ENCODE data around the gene TLE1. TPM values are rescaled to one million over a fixed set of nuclear protein-coding genes. Genes with fewer than 3 reads are reported as not detected.

Gene TLE1
- total and polyA plus RNA-seq, 2 donors (not counting 1 experiment from before 2014, with no cell fraction given) = 33.5 to 80.3 TPM

- H3K79me2 ChIP-seq (ENCODE audit: control insufficient read depth, insufficient read depth, low read length) = peaks cover 35% of the 10 kb centered on the region
- intact Hi-C loops (cut with micrococcal nuclease) = loop anchor here (10.0 kb wide), 1 partner anchor 55 kb away; no protein-coding TSS in a partner anchor
- no peak for TF ChIP-seq EZH2 (IDR thresholded peaks at IDR 0.05; ENCODE audit: borderline replicate concordance, insufficient read depth, low read depth, low read length, poor library complexity, severe bottlenecking)
- TF ChIP-seq CTCF (IDR thresholded peaks at IDR 0.05) = no peak
- DNase-seq (no peak), ATAC-seq (ENCODE audit: low read depth) (no peak)
- H3K4me3 Mint-ChIP-seq = no peak overlapping the region
- H4K20me1 ChIP-seq (ENCODE audit: control insufficient read depth, insufficient read depth, low read length, poor library complexity, severe bottlenecking) = peaks cover 6% of the 10 kb centered on the region
- H3K4me1 ChIP-seq (ENCODE audit: control insufficient read depth in 2 of 2, insufficient read depth in 2 of 2, low read length in 2 of 2) = peaks cover 26 to 35% of the 10 kb centered on the region in 2 donors
- H3K27ac ChIP-seq (ENCODE audit: low read length in 2 of 2) = no peak overlapping the region
- no peaks in the 10 kb centered on the region for H3K27me3 Mint-ChIP-seq
- no peaks in the 10 kb centered on the region for H3K9me3 ChIP-seq (ENCODE audit: control extremely low read depth in 1 of 3, control insufficient read depth in 2 of 3, insufficient read depth in 1 of 3, low read length in 2 of 3)
- no peak overlapping the region for H3K9ac ChIP-seq (ENCODE audit: low read length)
- CTCF ChIA-PET = interaction anchor here (0.8 to 1.9 kb wide), 4 partner anchors 14 to 127 kb away, joined by 3 to 7 read pairs (median 4); no protein-coding TSS in a partner anchor
- H3K4me1 Mint-ChIP-seq = peaks cover 49% of the 10 kb centered on the region
- peaks cover 10 to 23% of the 10 kb centered on the region in 2 experiments for H3K36me3 ChIP-seq (replicated peaks in 1 of 2; ENCODE audit: control extremely low read depth in 1 of 2, control insufficient read depth in 1 of 2, extremely low read depth in 1 of 2, insufficient read depth in 2 of 2, low read length in 1 of 2)
- H3K27me3 ChIP-seq (replicated peaks in 1 of 4; ENCODE audit: control extremely low read depth in 1 of 4, control insufficient read depth in 3 of 4, insufficient read depth in 4 of 4, low read length in 3 of 4) = no peaks in the 10 kb centered on the region
- H2AFZ ChIP-seq (ENCODE audit: insufficient read depth, low read depth, low read length, poor library complexity, severe bottlenecking) = no peak overlapping the region
- POLR2A ChIA-PET = no interaction called here
- no peaks in the 10 kb centered on the region for H3K9me3 Mint-ChIP-seq (ENCODE audit: insufficient read depth)
- H3K4me3 ChIP-seq (ENCODE audit: control extremely low read depth in 1 of 5, extremely low read depth in 1 of 5, insufficient read depth in 1 of 5, low read depth in 2 of 5, low read length in 4 of 5) = no peak overlapping the region
- WGBS (ENCODE audit: insufficient coverage) = 90% methylated on average over 8 of the region's 13 CpGs
- no peak overlapping the region for H3K27ac Mint-ChIP-seq
- no peak overlapping the region for H3K4me2 ChIP-seq (replicated peaks; ENCODE audit: low read depth, low read length, poor library complexity, severe bottlenecking)
Measured at GRCh38 chr9:81649475-81650240, 39.7 kb downstream of the TLE1 start.

- Histone ChIP-seq H3K9ac (ENCODE audit: low read length) (no peak overlapping the region), H3K79me2 (ENCODE audit: control insufficient read depth, insufficient read depth, low read length) (peaks cover 43% of the 10 kb centered on the region), H3K4me1 (ENCODE audit: control insufficient read depth in 2 of 2, insufficient read depth in 2 of 2, low read length in 2 of 2) (peaks cover 20 to 27% of the 10 kb centered on the region in 2 donors), H4K20me1 (ENCODE audit: control insufficient read depth, insufficient read depth, low read length, poor library complexity, severe bottlenecking) (peaks cover 12% of the 10 kb centered on the region), H3K9me3 (ENCODE audit: control extremely low read depth in 1 of 3, control insufficient read depth in 2 of 3, insufficient read depth in 1 of 3, low read length in 2 of 3) (no peaks in the 10 kb centered on the region), H3K27ac (ENCODE audit: low read length in 2 of 2) (no peak overlapping the region), H2AFZ (ENCODE audit: insufficient read depth, low read depth, low read length, poor library complexity, severe bottlenecking) (no peak overlapping the region), H3K36me3 (replicated peaks in 1 of 2; ENCODE audit: control extremely low read depth in 1 of 2, control insufficient read depth in 1 of 2, extremely low read depth in 1 of 2, insufficient read depth in 2 of 2, low read length in 1 of 2) (peaks cover 10 to 23% of the 10 kb centered on the region in 2 experiments), H3K4me2 (replicated peaks; ENCODE audit: low read depth, low read length, poor library complexity, severe bottlenecking) (no peak overlapping the region), H3K4me3 (ENCODE audit: control extremely low read depth in 1 of 5, extremely low read depth in 1 of 5, insufficient read depth in 1 of 5, low read depth in 2 of 5, low read length in 4 of 5) (no peak overlapping the region), H3K27me3 (replicated peaks in 1 of 4; ENCODE audit: control extremely low read depth in 1 of 4, control insufficient read depth in 3 of 4, insufficient read depth in 4 of 4, low read length in 3 of 4) (no peaks in the 10 kb centered on the region)
- Mint-ChIP-seq H3K9me3 (ENCODE audit: insufficient read depth) (no peaks in the 10 kb centered on the region), H3K4me1 (peaks cover 48% of the 10 kb centered on the region), H3K4me3 (no peak overlapping the region), H3K27ac (no peak overlapping the region), H3K27me3 (no peaks in the 10 kb centered on the region)
- 100% methylated on average over 1 of the region's 2 CpGs for WGBS (ENCODE audit: insufficient coverage)
- ATAC-seq (ENCODE audit: low read depth) = no peak
- ChIA-PET CTCF (interaction anchor here (0.5 to 1.9 kb wide), 4 partner anchors 13 to 49 kb away, joined by 3 to 7 read pairs (median 4); no protein-coding TSS in a partner anchor), POLR2A (no interaction called here)
- intact Hi-C loops (cut with micrococcal nuclease) = no loop called here
- no peak for DNase-seq
- TF ChIP-seq CTCF (IDR thresholded peaks at IDR 0.05) (no peak), EZH2 (IDR thresholded peaks at IDR 0.05; ENCODE audit: borderline replicate concordance, insufficient read depth, low read depth, low read length, poor library complexity, severe bottlenecking) (no peak)
Measured at GRCh38 chr9:81648891-81649290, 40.5 kb downstream of the TLE1 start.
